Fibroblast of skin of back (primary cell): ENCODE results near the gene PAIP2.
"Not testable (repeated sequence)": the region's sequence is repeated elsewhere in the genome, so short reads cannot be mapped to it uniquely, and the experiment has no call there.

Experiments
- DNase-seq: peaks from one replicate; pipeline ENCODE4 v3.0.0-alpha.2; 2013

The PAIP2 gene

DNA sequence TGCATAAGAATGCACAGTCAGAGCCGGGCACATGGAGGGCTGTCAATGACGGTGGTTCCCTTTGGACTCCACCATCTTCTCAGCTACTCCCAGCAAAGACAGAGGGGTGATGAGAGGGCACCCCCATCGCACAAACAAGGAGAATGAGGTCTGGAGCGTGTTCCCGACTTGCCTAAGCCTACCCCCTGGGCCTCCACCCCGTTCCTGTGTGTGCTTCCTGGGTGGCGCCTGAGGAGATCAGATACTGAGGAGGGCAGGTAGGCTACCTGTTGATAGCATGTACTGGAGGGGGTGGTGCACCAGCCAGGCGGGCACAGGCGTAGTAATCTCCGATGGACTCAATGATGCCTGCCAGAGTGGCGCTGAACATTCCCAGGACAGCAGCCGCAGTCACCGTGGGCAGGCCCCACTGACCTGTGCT is 37.3 kb downstream of the PAIP2 start:
- DNase-seq = no peak

DNA sequence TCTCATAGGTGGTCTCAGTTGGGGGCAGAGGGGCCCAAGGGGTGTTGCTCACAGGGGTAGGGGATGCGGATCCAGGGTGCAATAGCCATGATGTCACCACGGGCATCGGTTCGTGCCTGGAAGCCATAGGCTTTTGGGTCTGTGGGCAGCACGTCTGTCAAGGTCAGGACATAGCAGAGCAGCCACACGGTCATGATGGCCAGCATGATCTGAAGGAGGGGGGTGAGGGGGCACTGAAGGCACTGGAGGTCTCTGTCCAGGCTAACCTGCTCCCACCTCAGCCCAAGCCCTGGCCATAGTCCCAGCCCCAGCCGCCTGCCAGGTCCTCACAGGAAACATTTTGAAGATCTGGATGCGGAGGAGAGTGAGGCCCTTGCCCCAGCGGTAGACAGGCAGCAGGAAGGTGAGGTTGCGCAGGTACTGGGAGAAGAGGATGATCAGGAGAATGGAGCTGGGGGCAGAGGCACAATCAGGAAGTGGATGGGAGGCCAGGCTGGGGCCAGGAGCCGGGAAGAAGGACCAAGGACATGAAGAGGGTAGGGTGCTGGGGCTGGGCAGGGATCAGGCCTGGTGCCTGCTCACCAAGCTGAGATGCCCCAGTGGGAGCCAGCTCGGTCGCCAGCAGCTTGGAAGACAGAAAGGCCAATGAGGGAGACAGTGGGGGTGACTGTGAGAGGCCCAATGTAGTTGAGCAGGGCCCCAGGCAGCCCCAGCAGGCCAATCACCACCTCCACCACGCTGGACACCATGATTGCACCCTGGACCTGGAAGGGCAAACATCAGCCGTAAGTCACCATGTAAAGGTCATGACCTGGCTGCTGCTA is 38.2 kb downstream of the PAIP2 start:
- DNase-seq = no peak

DNA sequence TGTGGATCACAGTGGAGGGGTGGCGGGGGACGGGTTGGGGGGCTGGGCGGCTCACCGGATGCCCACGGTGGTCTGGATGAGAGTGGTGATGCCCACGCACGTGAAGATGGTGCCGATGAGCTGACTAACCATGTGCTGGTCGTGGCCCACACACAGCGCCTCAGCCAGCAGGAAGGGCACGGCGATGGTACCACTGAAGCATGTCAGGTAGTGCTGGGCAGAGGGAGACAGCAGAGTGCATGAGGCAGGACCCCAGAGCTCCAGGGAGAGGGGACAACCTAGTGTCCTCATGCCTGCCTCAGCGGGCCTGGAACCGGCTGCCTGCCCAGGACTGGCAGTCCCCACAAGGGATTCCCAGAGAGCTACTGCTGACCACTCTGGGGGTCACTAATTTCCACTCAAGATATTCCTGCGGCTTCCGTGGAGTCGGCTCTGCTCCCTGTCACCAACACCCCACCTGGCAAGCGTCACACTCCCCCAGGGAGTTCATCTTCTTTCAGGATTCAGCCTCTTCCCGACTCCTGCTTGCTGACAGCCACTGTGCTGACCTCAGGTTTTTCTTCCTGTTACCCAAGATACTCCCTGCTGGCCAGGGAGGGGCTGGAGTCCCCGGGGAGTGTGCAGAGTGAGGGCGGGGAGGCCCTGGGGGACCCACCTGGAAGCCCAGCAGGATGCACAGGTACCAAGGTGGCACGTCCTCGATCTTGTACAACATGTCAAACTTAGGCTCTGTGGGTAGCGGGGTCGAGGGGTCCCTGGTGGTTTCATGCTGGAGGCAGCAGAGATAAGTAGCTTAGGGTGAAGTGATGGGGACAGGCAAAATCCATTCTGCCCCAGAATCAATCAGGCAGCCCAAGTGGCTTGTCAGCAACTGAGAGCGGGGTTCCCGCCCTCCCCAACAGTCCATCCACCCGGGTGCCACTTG is 40.4 kb downstream of the PAIP2 start:
- DNase-seq = no peak

DNA sequence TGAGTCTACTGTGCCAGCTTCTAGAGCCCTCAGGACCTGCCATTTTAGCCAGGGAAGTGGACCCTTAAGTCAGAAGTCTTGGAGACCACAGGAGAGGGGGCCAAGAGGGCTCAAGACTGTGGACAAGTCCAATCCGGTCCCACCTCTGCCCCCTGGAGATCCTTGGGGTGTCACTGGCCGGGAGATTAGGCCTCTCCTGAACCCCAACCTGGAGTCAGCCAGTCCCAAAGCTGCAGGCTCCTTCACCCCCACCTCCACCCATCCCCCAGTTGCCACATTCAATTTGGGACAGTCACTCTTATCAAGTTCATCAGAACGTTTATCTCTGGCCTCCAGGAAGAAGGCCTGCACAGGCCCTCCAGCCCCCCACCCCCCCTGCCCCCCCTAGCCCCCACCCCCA is 41.2 kb downstream of the PAIP2 start:
- no peak for DNase-seq

DNA sequence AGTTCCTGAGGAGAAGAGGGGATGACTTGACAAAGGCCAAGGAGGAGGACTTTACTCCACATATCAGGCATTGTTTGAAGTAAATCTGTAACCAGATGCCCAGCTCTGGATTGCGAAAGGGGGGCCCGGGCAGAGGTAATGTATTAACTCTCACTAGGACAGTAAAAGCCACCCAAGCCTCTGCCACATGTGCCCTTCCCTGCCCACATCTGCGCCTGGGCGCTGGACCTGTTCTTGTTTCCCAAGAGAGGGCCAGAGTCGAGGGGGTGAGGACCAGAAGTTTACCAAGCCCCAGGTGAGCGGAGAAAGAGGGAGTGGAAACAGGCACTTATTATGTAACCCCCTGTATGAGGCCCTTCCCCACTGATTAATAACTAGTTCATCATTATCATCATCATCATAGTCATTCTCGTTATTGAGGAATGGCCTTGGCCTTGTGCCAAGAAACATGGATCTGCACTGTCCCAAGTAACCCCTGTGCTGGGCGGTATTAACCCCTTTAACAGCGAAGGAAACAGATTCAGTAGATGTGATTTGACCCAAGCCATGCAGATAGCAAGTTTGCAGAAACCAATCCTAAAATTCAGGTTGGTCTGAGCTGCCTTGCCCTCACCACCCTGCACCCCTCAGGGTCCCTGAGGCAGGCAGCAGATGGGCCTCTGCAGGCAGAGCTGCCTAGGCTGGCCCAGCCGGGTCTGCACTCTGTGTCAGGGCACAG is 41.8 kb downstream of the PAIP2 start, which contains the start of gene SLC23A1:
Gene SLC23A1, minus strand, starts transcription at position 23 of the 718 bp plus-strand sequence. CDS start 44 bp downstream, outside the sequence.
- no peak for DNase-seq

DNA sequence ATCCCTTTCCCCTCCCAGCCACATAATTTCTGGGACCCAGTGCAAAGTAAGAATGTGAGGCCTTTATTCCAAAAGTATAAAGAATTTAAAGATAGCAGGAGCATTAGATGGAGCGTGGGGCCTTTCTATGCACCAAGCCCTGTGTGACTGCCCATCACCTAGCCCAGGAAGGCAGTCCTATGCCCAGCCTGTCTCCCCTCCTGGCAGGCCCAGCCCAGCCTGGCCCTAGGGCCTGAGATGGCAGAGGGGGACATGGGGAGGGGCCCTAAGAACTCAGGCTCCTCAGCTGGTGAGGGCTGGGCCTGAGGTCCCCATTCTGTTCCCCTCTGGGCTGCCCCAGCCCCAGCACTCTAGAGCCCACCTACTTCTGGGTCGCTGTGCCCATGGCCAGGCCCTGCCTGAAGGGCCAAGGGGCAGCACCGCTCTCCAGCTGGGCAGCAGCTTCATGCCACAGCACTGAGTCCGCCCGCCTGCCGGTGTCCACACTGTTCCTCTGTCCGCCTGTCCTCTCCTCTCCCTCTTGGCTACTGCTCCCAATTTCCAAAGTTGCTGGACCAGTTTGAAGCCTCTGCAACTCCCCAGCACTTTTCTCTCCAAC is 42.4 kb downstream of the PAIP2 start:
- DNase-seq = no peak

DNA sequence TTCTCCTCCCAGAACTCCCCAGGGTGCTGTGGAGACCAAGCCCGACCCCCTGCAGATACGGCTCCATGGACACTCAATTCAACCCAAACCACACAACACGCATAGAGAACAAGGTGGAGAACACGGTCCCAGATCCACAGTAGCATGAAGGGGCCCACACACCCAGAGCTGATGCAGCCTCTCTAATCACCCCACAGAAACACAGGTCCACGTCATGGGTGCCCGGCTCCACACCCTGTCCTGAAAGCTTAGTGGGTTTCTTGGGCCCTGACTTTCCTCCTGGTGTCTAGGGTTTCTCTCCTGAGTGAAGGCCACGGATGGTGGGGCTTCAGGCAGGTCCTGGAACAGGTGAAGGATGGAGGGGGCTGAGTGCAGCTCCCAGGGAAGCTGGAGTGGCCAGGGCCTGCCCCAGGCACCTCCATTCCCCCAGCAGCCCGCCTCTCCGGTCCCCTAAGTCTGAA is 43.0 kb downstream of the PAIP2 start:
- no peak for DNase-seq

DNA sequence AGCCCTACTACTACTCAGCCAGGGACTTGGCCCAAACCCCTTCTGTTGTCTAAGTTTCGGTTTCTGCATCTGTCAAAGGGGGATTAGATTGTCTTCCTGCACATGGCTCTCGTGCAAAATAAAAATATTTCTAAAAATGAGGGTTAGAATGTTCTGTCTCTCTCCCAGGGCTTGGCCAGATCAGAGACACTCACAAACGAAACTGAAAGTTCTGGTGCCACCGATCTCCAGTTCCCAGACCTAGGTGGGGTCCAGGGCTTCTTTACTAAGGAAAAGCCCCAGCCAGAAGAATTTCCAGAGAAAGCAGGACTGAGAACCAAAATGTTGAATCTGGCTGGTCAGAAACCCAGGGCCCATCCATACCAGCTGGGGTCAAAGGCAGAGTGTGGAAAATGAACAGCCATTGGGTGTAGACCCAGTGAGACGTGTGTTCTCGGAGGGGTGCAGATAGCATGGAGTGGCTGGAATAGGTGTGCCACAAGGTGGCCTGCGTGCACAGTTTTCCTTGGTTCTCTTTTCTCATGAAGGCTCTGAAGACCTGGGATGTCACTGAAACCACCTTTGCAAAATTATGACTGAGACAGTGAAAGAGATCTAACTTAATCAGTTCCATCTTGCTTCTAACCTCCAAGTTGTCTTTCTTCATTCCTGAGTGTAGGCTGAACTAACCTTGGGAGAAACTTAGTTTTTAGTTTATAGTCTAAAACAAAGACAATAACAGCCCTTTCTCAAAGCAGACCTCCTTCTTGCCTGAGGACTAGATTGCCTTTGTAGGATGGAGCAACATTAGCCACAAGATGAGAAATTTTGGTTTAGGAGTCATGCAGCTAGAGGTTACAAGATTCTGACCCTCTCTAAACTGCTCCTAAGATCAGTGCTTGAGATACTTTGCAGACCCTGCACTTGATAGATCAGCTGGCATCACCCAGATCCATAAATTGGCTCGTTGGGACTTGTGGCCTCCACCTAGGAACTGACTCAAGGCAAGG is 43.7 kb downstream of the PAIP2 start:
- DNase-seq = no peak

DNA sequence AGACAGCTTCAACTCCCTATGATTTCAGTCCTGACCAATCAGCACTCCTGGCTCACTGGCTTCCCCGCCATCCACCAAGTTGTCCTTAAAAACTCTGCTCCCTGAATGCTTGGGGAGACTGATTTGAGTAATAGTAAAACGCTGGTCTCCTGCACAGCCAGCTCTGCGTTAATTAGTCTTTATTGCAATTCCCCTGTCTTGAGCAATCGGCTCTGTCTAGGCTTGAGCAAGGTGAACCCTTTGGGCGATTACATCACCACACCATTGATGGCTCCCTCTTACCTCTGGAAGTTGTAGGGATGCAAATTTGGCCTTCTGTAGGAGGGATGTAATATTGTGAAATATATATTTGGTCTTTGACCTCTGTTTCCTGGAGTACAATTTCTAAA is 44.4 kb downstream of the PAIP2 start:
- DNase-seq = no peak

DNA sequence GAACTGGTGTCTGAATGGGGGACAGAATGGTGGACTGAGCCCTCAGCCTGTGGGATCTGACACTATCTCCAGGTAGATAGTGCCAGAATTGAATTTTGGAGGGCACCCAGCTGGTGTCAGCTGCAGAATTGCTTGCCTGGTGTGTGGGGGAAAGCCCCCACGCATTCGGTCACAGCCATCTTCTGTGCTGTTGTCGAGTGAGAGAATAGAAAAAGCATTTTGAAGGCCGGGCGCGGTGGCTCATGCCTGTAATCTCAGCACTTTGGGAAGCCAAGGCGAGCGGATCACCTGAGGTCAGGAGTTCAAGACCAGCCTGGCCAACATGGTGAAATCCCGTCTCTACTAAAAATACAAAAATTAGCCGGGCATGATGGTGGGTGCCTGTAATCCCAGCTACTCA is 45.3 kb downstream of the PAIP2 start:
- not testable (repeated sequence) for DNase-seq

DNA sequence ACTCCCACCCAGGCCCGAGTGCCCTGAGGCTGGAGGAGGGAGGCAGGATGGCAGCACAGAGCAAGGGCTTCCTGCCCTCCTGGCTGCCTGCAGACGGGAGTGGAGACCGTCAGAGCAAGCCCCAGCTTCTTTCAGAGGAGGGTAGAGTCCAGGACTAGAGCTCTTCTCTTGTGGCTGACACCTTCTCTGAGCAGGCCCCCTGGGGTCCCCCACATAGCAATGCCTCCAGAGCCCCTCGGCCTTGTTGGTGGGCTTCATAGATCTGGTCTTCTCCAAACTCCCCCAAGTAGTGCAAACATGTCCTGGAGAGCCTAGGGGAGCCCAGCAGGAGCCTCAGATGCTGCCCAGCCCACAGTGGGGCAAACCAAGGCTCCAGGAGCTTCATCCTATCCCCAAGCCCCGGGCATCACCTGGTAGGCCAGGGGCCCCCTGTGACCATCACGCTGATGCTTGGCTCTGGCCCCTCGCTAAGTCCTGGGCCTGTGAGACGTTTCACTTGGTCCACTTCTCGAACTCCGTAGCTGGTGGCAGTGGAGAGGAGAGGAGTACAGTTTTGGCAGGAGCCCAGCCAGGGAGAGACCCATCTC is 46.0 kb downstream of the PAIP2 start:
- DNase-seq = no peak

DNA sequence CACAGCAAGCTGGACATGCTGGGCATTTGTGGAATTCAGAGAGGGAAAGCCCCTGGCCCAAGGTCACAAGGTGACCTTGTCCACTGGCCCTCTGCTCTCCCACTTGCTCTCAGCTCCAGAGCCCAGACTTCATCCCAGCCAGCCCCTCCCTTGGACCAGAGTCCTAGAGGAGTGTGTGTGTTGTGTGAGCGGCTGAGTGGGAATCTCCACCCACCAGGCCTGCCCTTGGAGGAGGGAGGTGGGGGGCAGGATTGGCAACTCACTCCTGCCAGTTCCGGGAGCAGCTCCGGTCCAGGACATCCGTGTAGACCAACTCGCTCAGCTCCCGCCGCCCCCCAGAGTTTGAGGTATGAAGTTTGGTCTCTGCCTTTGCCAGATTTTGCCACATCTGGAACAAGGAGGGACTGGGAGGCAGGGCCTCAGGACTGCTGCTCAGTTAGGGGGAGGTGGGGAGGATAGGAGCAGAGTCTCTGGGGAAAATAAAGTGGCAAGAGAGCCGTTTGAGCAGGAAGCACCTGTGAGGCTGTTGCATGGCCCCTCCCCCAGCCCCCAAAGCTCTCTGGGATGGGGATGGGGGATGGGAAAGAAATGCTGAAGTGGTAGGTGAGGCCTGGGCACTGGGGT is 46.7 kb downstream of the PAIP2 start:
- peak; percentile 31 for DNase-seq

DNA sequence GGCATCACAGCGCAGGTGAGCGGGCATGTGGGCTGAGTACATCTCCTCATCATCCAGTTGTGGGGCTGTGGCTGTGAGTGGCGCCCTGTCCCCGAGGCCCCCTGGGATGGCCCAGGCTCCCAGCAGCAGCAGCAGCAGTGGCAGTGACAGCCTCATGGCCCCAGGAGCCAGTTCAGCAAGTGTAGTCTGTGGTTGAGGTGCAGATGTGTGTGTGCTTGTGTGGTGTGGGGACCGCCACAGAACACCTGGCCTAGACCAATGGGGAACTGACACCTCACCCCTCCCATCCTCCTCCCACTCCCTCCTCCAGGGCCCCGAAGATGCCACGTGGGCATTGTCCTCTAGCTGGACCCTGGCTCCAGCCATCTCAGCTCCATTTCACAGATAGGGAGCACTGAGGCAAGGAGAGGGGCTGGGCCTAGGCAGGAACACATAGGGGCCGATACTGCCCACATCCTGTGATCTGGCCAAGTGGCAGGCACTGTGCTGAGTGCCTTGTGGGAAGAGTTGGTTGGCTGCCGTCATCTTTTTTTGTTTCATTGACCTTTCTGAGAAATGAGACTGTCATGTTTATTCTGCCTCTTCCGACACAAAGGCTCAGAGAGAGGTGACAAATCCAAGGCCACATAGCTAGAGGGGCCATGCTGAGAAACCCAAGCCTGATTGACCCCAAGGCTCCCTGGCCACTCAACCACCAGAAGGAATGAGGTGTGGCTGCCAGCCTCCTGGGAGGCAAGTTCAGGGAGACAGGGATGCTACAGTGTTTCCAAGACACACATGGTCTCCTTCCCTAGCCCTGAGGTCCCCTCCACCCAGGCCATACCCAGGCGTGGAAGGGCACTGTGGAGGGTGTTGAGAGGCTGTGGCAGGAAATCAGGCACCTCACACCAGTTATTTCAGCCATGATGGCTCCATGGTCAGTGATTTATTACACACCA is 48.3 kb downstream of the PAIP2 start, which contains the start of gene MZB1:
Gene MZB1, minus strand, starts transcription at position 213 of the 938 bp plus-strand sequence. Its CDS starts 57 bp downstream, at position 156.
- DNase-seq = no peak

DNA sequence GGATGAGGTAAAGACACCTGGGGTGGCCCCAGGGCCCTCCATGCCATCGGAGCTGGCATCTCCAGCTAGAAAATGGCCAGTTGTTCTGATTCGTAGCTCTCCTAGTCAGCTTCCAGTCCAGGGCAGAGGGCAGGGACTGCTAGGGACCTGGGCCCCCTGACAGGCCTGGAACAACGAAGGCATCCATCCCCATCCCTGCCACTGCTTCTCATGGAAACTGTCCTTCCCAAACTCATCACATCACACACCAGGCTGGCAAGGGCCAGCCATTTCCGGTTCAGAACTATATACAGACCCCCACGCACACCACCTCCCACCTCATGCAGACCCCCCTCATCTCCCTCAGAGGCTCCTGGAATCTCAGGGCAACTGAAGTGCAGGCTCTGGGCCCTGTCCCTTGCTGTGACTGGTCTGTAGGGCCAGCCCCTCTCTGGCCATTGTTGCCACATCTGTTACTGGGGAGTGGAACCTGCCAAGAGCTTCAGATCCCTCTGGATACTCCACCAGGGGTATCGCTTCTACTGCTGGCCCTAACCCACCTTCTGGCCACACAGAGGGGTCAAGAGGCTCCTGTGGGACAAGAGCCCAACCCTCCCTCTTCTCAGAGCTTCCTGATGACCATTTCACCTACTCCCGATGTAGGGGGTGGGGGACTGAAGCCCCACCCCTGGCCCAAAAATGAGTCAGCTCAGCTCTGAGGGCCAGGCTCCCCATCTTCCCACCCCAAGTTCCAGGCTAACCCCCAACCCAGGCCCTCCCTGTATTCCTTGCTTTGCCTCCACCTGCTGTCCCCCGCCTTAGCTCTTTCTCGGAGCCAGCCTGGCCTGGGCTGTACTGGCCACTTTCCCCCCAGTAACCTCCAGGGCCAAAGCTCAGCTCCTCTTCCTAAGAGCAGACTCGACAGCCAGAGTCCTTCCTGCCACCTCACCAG is 49.2 kb downstream of the PAIP2 start:
- DNase-seq = no peak

DNA sequence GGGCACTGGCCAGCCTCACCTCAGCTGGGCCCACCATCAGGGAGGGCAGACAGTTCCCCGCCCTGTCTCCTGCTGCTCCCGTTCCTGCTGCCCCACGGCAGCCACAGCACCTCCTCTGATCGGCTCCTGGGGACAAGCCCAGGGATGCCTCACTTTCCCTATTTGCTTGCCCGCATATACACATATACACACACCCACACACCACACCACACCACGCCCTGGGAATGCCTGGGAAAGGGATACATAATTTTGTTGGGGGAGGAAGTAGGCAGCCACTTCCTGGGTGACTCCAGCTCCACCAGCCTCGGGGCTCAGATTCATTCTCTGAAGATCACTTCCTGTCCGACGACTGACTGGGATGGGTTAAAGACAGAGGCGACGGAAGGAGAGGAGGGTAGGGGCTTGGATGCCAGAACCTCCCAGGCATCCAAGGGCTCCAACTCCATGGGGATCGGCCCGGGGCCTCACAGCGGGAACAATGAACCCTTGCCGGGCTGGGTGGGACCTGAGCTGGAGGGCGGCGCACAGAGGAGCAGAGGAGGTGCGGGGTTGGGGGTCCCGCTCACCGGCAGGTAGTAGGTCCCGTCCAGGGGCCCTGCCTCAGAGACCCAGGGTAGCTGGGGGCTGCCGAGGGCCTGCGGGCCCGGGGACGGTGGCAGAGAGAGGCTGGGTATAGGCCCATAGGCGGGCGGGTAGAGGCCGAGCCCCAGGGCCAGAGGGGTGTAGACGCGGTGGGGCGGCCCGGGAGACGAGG is 50.1 kb downstream of the PAIP2 start:
- peak; percentile 58 for DNase-seq

DNA sequence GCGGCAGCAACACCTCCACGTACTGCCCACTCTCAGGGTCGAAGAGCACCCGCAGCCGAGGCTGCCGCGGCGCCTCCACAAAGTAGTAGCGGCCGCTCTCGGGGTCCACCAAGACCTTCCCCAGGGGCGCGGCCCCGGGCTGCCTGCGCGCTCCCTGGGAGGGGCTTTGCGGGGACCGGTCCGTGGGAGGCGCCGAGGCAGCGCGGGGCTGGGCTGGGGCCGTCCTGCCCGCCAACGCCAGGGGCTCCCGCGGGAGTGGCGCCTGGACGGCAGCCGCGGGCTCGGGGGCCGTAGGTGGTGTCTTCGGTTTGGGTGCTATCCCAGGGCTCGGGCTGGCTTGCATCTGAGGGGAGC is 50.6 kb downstream of the PAIP2 start:
- no peak for DNase-seq
